Measurements from ENCODE around the gene EEPD1.

DNA sequence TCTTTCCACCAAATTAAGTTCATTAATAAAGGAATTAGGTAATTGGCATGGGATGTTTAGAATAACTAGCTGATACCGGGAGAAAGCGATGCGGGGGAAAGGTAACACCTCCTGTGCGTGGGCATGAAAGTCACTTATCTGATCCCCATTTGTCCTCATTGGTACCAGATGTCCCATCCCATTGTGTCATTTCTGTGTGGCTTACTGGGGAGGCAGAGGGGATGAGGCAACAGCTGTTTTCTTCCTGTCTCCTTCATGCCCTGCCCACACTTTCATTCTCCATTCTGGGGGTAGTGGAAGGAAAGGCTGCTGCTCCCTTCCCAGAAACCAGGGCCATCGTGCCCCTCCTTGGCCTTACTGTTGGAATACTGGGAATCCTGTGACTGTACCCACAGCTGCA is 27.1 kb downstream of the EEPD1 start:
- TF ChIP-seq POLR2A (IDR thresholded peaks at IDR 0.05; ENCODE audit: low read depth, low read length) = no peak
- no peak for TF ChIP-seq POLR2AphosphoS5 (IDR thresholded peaks at IDR 0.05; ENCODE audit: low read depth, low read length)
- TF ChIP-seq TAF1 (IDR thresholded peaks at IDR 0.05; ENCODE audit: low read depth, low read length) = no peak
- TF ChIP-seq SPI1 (IDR thresholded peaks at IDR 0.05; ENCODE audit: low read depth, low read length) = no peak
- no peak for TF ChIP-seq PAX5 (IDR thresholded peaks at IDR 0.05; ENCODE audit: insufficient read depth, low read length, severe bottlenecking)
- TF ChIP-seq POU2F2 (IDR thresholded peaks at IDR 0.05; ENCODE audit: low read depth, low read length) = no peak
